ENCODE data around the gene CNNM3. TPM values are rescaled to one million over a fixed set of nuclear protein-coding genes. Genes with fewer than 3 reads are reported as not detected.
"Not testable (repeated sequence)": the region's sequence is repeated elsewhere in the genome, so short reads cannot be mapped to it uniquely, and the experiment has no call there.

Gene CNNM3
- total RNA-seq, 4 donors from 2014 or later = 15.4 to 30.0 (median 18.8) TPM

- TF ChIP-seq CTCF (IDR thresholded peaks at IDR 0.05) = no peak
- no peak for TF ChIP-seq POLR2A (IDR thresholded peaks at IDR 0.05)
- DNase-seq (ENCODE audit: low spot score in 2 of 2) = no peak
- H3K4me3 ChIP-seq (ENCODE audit: low read depth, poor library complexity, severe bottlenecking) = no peak overlapping the region
- WGBS, 2 donors = 91 to 92% methylated on average over 8 to 10 of the region's 10 CpGs
- intact Hi-C loops (cut with DNase I; ENCODE audit: low total_unique reads) = no loop called here
Observed at GRCh38 chr2:96801786-96802595, 14.1 kb upstream of the CNNM3 start.

GRCh38 chr2:96802721-96803120 lies 13.3 kb upstream of the CNNM3 start:
- no peak overlapping the region for H3K4me3 ChIP-seq (ENCODE audit: low read depth, poor library complexity, severe bottlenecking)
- no peak for TF ChIP-seq POLR2A (IDR thresholded peaks at IDR 0.05)
- TF ChIP-seq CTCF (IDR thresholded peaks at IDR 0.05) = no peak
- intact Hi-C loops (cut with DNase I; ENCODE audit: low total_unique reads) = no loop called here
- DNase-seq (ENCODE audit: low spot score in 2 of 2) = no peak
- 93 to 95% methylated on average over 7 of the region's 7 CpGs for WGBS, 2 donors

GRCh38 chr2:96804986-96805385 lies 11.1 kb upstream of the CNNM3 start:
- intact Hi-C loops (cut with DNase I; ENCODE audit: low total_unique reads) = no loop called here
- H3K4me3 ChIP-seq (ENCODE audit: low read depth, poor library complexity, severe bottlenecking) = no peak overlapping the region
- no peak for DNase-seq (ENCODE audit: low spot score in 2 of 2)
- TF ChIP-seq CTCF (IDR thresholded peaks at IDR 0.05) (no peak), POLR2A (IDR thresholded peaks at IDR 0.05) (no peak)

- WGBS, 2 donors = 89 to 92% methylated on average over 6 to 10 of the region's 20 CpGs
- DNase-seq (ENCODE audit: low spot score in 2 of 2); intact Hi-C loops (cut with DNase I; ENCODE audit: low total_unique reads); H3K4me3 ChIP-seq (ENCODE audit: low read depth, poor library complexity, severe bottlenecking): not testable (repeated sequence)
Observed at GRCh38 chr2:96805946-96806345, 10.1 kb upstream of the CNNM3 start.

GRCh38 chr2:96806468-96807126 lies 9.5 kb upstream of the CNNM3 start:
- no peak overlapping the region for H3K4me3 ChIP-seq (ENCODE audit: low read depth, poor library complexity, severe bottlenecking)
- intact Hi-C loops (cut with DNase I; ENCODE audit: low total_unique reads) = no loop called here
- DNase-seq (ENCODE audit: low spot score in 2 of 2) = no peak
- 88 to 92% methylated on average over 23 of the region's 23 CpGs for WGBS, 2 donors
- TF ChIP-seq CTCF (IDR thresholded peaks at IDR 0.05) (no peak), POLR2A (IDR thresholded peaks at IDR 0.05) (no peak)

GRCh38 chr2:96807127-96807471 lies 9.0 kb upstream of the CNNM3 start:
- WGBS, 2 donors = 91 to 99% methylated on average over 10 of the region's 10 CpGs
- intact Hi-C loops (cut with DNase I; ENCODE audit: low total_unique reads) = no loop called here
- DNase-seq (ENCODE audit: low spot score in 2 of 2) = no peak
- H3K4me3 ChIP-seq (ENCODE audit: low read depth, poor library complexity, severe bottlenecking) = no peak overlapping the region
- TF ChIP-seq POLR2A (IDR thresholded peaks at IDR 0.05) (no peak), CTCF (IDR thresholded peaks at IDR 0.05) (no peak)

Data from lower leg skin (tissue), 4 donors.